BJ (cell line): ENCODE results near the gene KCNIP3. TPM values are rescaled to one million over a fixed set of nuclear protein-coding genes. Genes with fewer than 3 reads are reported as not detected.

ENCODE experiments used
- polyA plus RNA-seq: library from polyadenylated mRNA; depleted of rRNA; stranded (reverse); fragments of >200 nt; gene quantifications from 2 replicates; pipeline ENCODE4 v1.2.3, GENCODE V29; 2011; rRNA removed

Gene KCNIP3
- polyA plus RNA-seq, 1 experiment = 4.1 TPM

Other genes starting within 250 kb of the KCNIP3 start
- 38.3 and 45.0 TPM in 2 replicates for gene MRPS5, start 175.5 kb upstream of the KCNIP3 start, polyA plus RNA-seq
- gene ZNF514, start 137.5 kb upstream of the KCNIP3 start, polyA plus RNA-seq = 6.2 and 7.1 TPM in 2 replicates
- 3.2 and 4.1 TPM in 2 replicates for gene ZNF2, start 131.5 kb upstream of the KCNIP3 start, polyA plus RNA-seq
- gene ZNF892, start 89.8 kb upstream of the KCNIP3 start, polyA plus RNA-seq = 0.71 and 1.5 TPM in 2 replicates
- 0.32 and 0.50 TPM in 2 replicates for gene PROM2, start 22.9 kb upstream of the KCNIP3 start, polyA plus RNA-seq
- 31.2 and 44.1 TPM in 2 replicates for gene FAHD2A, start 105.4 kb downstream of the KCNIP3 start, polyA plus RNA-seq
- gene TRIM43B, start 187.4 kb downstream of the KCNIP3 start, polyA plus RNA-seq = not detected in 2 replicates